HEK293T (cell line): Measurements from ENCODE around the gene CNTRL.

Experiments
- BHLHE40 ChIP-seq: fragments of 450-650 bp; IDR thresholded peaks from 2 replicates; pipeline ENCODE4 v1.6.1; 2016; ENCODE audit warnings: mild to moderate bottlenecking, moderate library complexity, borderline replicate concordance
- ELF4 ChIP-seq: fragments of 450-650 bp; IDR thresholded peaks from 2 replicates; pipeline ENCODE4 v1.6.1; 2017; ENCODE audit warnings: antibody characterized with exemption
- FOXA1 ChIP-seq: fragments of 450-650 bp; IDR thresholded peaks from 2 replicates; pipeline ENCODE4 v1.6.1; 2016; ENCODE audit warnings: mild to moderate bottlenecking
- FOXM1 ChIP-seq: fragments of 450-650 bp; IDR thresholded peaks from 2 replicates; pipeline ENCODE4 v1.6.1; 2017; ENCODE audit warnings: mild to moderate bottlenecking, borderline replicate concordance
- HDGF ChIP-seq: fragments of 450-650 bp; IDR thresholded peaks from 2 replicates; pipeline ENCODE4 v1.6.1; 2017; ENCODE audit warnings: antibody characterized with exemption, borderline replicate concordance
- L3MBTL2 ChIP-seq: fragments of 450-650 bp; conservative IDR thresholded peaks from 2 replicates; pipeline ENCODE4 v1.6.1; 2016; ENCODE audit warnings: mild to moderate bottlenecking
- LEF1 ChIP-seq: fragments of 450-650 bp; IDR thresholded peaks from 2 replicates; pipeline ENCODE4 v1.6.1; 2017; ENCODE audit warnings: mild to moderate bottlenecking, borderline replicate concordance
- SP1 ChIP-seq: fragments of 450-650 bp; IDR thresholded peaks from 2 replicates; pipeline ENCODE4 v1.6.1; 2017
- TARDBP ChIP-seq: fragments of 450-650 bp; IDR thresholded peaks from 2 replicates; pipeline ENCODE4 v1.6.1; 2016

GRCh38 chr9:121144482-121144881 lies 69.7 kb downstream of the CNTRL start:
- TF ChIP-seq FOXM1 (no peak), TARDBP (no peak), ELF4 (no peak), SP1 (no peak), FOXA1 (no peak), BHLHE40 (no peak), L3MBTL2 (no peak), HDGF (no peak), LEF1 (no peak)
